CD14-positive monocyte (primary cell): ENCODE measurements around the gene ANKRD12. TPM values are rescaled to one million over a fixed set of nuclear protein-coding genes. Genes with fewer than 3 reads are reported as not detected.
A peak's percentile ranks its signal among the peaks of the same experiment; 100 is the strongest.

Source experiments
- DNase-seq, 3 donors: peaks; one replicate each; pipeline ENCODE4 v3.0.0-alpha.2; 2011 to 2022
- H2AFZ ChIP-seq: 2 replicates; pipeline ENCODE4 v1.6.0; 2012; ENCODE audit warnings: mild to moderate bottlenecking, low read depth, low read length, inconsistent platforms; ENCODE audit not compliant: insufficient read depth, poor library complexity, severe bottlenecking
- H3K27ac ChIP-seq, 2 donors: 1 replicate in 1 of 2; 2 replicates in 1 of 2; pipeline ENCODE4 v1.5.1; 2012 to 2013; ENCODE audit warnings: low read length in 2 of 2, control low read depth in 1 of 2, inconsistent platforms in 1 of 2, low read depth in 1 of 2, mild to moderate bottlenecking in 1 of 2
- H3K27me3 ChIP-seq, 2 donors: one replicate each; pipeline versions ENCODE4 v1.6.0 to v1.6.1; 2011 to 2013; ENCODE audit warnings: low read length in 2 of 2; ENCODE audit not compliant: control insufficient read depth in 2 of 2, insufficient read depth in 2 of 2
- H3K36me3 ChIP-seq, 2 donors: replicated peaks in 1 of 2; 1 replicate in 1 of 2; 2 replicates in 1 of 2; pipeline versions ENCODE4 v1.5.1 to v1.6.1; 2012 to 2013; ENCODE audit warnings: low read length in 2 of 2, control low read depth in 1 of 2, inconsistent platforms in 1 of 2, mild to moderate bottlenecking in 1 of 2; ENCODE audit not compliant: insufficient read depth in 2 of 2, control insufficient read depth in 1 of 2
- H3K4me1 ChIP-seq, 2 donors: 1 replicate in 1 of 2; 2 replicates in 1 of 2; pipeline versions ENCODE4 v1.5.1 to v1.6.1; 2012 to 2013; ENCODE audit warnings: low read length in 2 of 2, control low read depth in 1 of 2, inconsistent platforms in 1 of 2, mild to moderate bottlenecking in 1 of 2, moderate library complexity in 1 of 2; ENCODE audit not compliant: insufficient read depth in 2 of 2, control insufficient read depth in 1 of 2
- H3K4me2 ChIP-seq: replicated peaks from 2 replicates; pipeline ENCODE3; 2012; ENCODE audit warnings: low read length, moderate library complexity, mild to moderate bottlenecking; ENCODE audit not compliant: poor library complexity, severe bottlenecking; ENCODE audit errors: extremely low read depth
- H3K4me3 ChIP-seq, 3 experiments: fragments of 200-600 bp in 1 of 3; sonication (generic) in 1 of 3; replicated peaks in 1 of 3; 1 replicate in 2 of 3; 2 replicates in 1 of 3; pipeline ENCODE4 v1.5.1; 2011 to 2013; ENCODE audit warnings: low read length in 3 of 3, mild to moderate bottlenecking in 3 of 3, control low read depth in 2 of 3, low read depth in 2 of 3, inconsistent platforms in 1 of 3, moderate library complexity in 1 of 3
- H3K79me2 ChIP-seq: 2 replicates; pipeline ENCODE4 v1.6.0; 2012; ENCODE audit warnings: mild to moderate bottlenecking, control low read depth, inconsistent platforms, low read length, moderate library complexity; ENCODE audit not compliant: insufficient read depth
- H3K9ac ChIP-seq: 2 replicates; pipeline ENCODE4 v1.6.0; 2017; ENCODE audit warnings: low read length, mild to moderate bottlenecking; ENCODE audit not compliant: insufficient read depth, poor library complexity, severe bottlenecking
- H3K9me3 ChIP-seq, 2 donors: replicated peaks in 1 of 2; 1 replicate in 1 of 2; 2 replicates in 1 of 2; pipeline versions ENCODE4 v1.5.1 to v1.6.1; 2012 to 2013; ENCODE audit warnings: low read length in 2 of 2, control low read depth in 1 of 2; ENCODE audit not compliant: control insufficient read depth in 1 of 2, insufficient read depth in 1 of 2
- H4K20me1 ChIP-seq: 2 replicates; pipeline ENCODE4 v1.6.0; 2012; ENCODE audit warnings: mild to moderate bottlenecking, low read length, control low read depth, moderate library complexity; ENCODE audit not compliant: insufficient read depth
- H3K27ac Mint-ChIP-seq, 7 donors: one replicate each; pipeline ENCODE4 v1.8.0; 2020; ENCODE audit warnings: mild to moderate bottlenecking in 7 of 7, mixed read lengths in 7 of 7, moderate library complexity in 6 of 7, inconsistent platforms in 2 of 7
- H3K27me3 Mint-ChIP-seq, 3 donors: one replicate each; pipeline ENCODE4 v1.8.0; 2021 to 2022; ENCODE audit warnings: low read depth in 3 of 3, mild to moderate bottlenecking in 3 of 3, mixed read lengths in 3 of 3, moderate library complexity in 3 of 3, inconsistent platforms in 1 of 3
- H3K36me3 Mint-ChIP-seq, 2 donors: one replicate each; pipeline ENCODE4 v1.8.0; 2020; ENCODE audit warnings: mixed read lengths in 2 of 2, inconsistent platforms in 1 of 2, mild to moderate bottlenecking in 1 of 2
- H3K4me1 Mint-ChIP-seq: one replicate; pipeline ENCODE4 v1.8.0; 2020; ENCODE audit warnings: mild to moderate bottlenecking, mixed read lengths
- H3K4me3 Mint-ChIP-seq, 2 donors: one replicate each; pipeline ENCODE4 v1.8.0; 2020; ENCODE audit warnings: mild to moderate bottlenecking in 2 of 2, mixed read lengths in 2 of 2, moderate library complexity in 1 of 2
- H3K9me3 Mint-ChIP-seq, 7 donors: one replicate each; pipeline ENCODE4 v1.8.0; 2020 to 2022; ENCODE audit warnings: mixed read lengths in 7 of 7, mild to moderate bottlenecking in 6 of 7, moderate library complexity in 6 of 7, inconsistent platforms in 2 of 7
- WGBS: methylation state at CpG from one replicate; pipeline ENCODE4 v1.1.5; 2013; ENCODE audit warnings: missing lambda C conversion rate; ENCODE audit not compliant: insufficient coverage; 5-methylcytosine and 5-hydroxymethylcytosine counted together
- intact Hi-C, 2 donors: fragments of 100-400 bp; cut with micrococcal nuclease; formaldehyde crosslinking; loops; one replicate each; pipeline versions ENCODE4 v1.15.0 to v1.15.1; 2023
- polyA plus RNA-seq, 3 donors: library from polyadenylated mRNA; depleted of rRNA in 1 of 3; unstranded in 2 of 3; stranded (reverse) in 1 of 3; fragments of 300-500 nt in 2 of 3; fragments of >200 nt in 1 of 3; fragmentation: Illumina TruSeq in 2 of 3; gene quantifications; 1 replicate in 2 of 3; 2 replicates in 1 of 3; pipeline ENCODE4 v1.2.3, GENCODE V29; 2012 to 2021
- TF ChIP-seq, protein P1 (sequence below): fragments of 200-600 bp; IDR thresholded peaks from one replicate; pipeline ENCODE4 v1.8.0; 2022; ENCODE audit warnings: antibody characterized with exemption, mild to moderate bottlenecking

ANKRD12 gene
- polyA plus RNA-seq, 3 donors = 9.3 to 15.5 (median 15.4) TPM

DNA sequence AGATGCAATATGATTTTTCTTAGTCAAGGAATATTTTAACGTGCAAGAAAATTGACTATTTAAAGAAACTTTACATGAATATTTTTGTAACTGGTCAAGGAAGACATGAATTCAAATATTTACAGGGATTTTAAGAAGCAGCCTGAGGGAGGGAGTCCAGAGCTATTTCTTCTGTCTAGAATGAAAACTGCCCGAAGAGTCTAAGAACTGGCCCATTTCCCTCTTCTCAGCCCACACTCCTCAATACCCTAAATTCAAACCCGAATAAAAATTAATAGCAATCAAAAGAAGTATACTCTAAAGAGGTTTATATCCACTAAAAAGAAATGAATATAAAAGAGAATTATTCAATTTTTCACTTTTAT lies 40.6 kb upstream of the ANKRD12 start:
- Histone ChIP-seq H3K27me3 (no peaks in the 10 kb centered on the region), H3K9ac (no peak overlapping the region), H3K27ac (peak overlapping the region in 1 of 2 donors; percentile 62), H2AFZ (no peak overlapping the region), H3K4me2 (no peak overlapping the region), H3K36me3 (no peaks in the 10 kb centered on the region), H3K9me3 (no peaks in the 10 kb centered on the region), H3K4me1 (peaks cover 32 to 35% of the 10 kb centered on the region in 2 donors), H3K4me3 (no peak overlapping the region), H3K79me2 (no peaks in the 10 kb centered on the region), H4K20me1 (no peaks in the 10 kb centered on the region)
- no peak for DNase-seq
- Mint-ChIP-seq H3K4me1 (peaks cover 46% of the 10 kb centered on the region), H3K4me3 (peak overlapping the region in 1 of 2 donors; percentile 71), H3K27ac (peak overlapping the region in 2 of 7 donors; percentile 83 to 84), H3K27me3 (peaks cover 0 to 2% (median 0%) of the 10 kb centered on the region in 3 donors), H3K9me3 (peaks cover 0 to 4% (median 0%) of the 10 kb centered on the region in 7 donors), H3K36me3 (no peaks in the 10 kb centered on the region)
- TF ChIP-seq, protein P1, sequence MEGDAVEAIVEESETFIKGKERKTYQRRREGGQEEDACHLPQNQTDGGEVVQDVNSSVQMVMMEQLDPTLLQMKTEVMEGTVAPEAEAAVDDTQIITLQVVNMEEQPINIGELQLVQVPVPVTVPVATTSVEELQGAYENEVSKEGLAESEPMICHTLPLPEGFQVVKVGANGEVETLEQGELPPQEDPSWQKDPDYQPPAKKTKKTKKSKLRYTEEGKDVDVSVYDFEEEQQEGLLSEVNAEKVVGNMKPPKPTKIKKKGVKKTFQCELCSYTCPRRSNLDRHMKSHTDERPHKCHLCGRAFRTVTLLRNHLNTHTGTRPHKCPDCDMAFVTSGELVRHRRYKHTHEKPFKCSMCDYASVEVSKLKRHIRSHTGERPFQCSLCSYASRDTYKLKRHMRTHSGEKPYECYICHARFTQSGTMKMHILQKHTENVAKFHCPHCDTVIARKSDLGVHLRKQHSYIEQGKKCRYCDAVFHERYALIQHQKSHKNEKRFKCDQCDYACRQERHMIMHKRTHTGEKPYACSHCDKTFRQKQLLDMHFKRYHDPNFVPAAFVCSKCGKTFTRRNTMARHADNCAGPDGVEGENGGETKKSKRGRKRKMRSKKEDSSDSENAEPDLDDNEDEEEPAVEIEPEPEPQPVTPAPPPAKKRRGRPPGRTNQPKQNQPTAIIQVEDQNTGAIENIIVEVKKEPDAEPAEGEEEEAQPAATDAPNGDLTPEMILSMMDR = no peak
- intact Hi-C loops = no loop called here
- no CpG with 5 or more reads among the region's 3 CpGs for WGBS

DNA sequence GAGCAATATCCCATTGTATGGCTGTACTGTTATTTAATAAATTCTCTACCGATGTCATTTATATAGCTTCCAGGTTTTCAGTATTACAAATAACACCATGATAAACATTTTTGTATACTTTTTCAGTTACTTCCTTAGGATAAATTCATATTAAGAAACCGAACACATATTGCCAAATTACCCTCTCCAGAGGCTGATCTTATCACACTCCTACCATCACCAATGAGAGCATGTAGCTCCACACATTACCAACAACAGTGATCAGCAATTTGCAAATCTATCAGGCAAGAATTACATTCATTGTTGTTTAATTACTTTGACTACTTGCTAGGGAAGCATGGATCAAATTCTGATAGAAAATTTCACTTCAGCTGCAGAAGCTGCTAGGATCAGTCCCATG lies 39.9 kb upstream of the ANKRD12 start:
- Histone ChIP-seq H3K4me1 (peaks cover 36 to 40% of the 10 kb centered on the region in 2 donors), H3K27me3 (no peaks in the 10 kb centered on the region), H3K79me2 (no peaks in the 10 kb centered on the region), H3K36me3 (no peaks in the 10 kb centered on the region), H2AFZ (no peak overlapping the region), H3K4me2 (no peak overlapping the region), H3K9ac (no peak overlapping the region), H4K20me1 (no peaks in the 10 kb centered on the region), H3K4me3 (no peak overlapping the region), H3K9me3 (no peaks in the 10 kb centered on the region), H3K27ac (no peak overlapping the region)
- TF ChIP-seq, protein P1 = no peak
- H3K27ac Mint-ChIP-seq = no peak overlapping the region
- WGBS = 20% methylated on average over 1 of the region's 2 CpGs
- H3K36me3 Mint-ChIP-seq = no peaks in the 10 kb centered on the region
- no peak for DNase-seq
- intact Hi-C loops = no loop called here
- H3K27me3 Mint-ChIP-seq = peaks cover 0 to 2% (median 0%) of the 10 kb centered on the region in 3 donors
- peaks cover 46% of the 10 kb centered on the region for H3K4me1 Mint-ChIP-seq
- H3K4me3 Mint-ChIP-seq = no peak overlapping the region
- peaks cover 0 to 4% (median 0%) of the 10 kb centered on the region in 7 donors for H3K9me3 Mint-ChIP-seq
